Suprapubic skin (tissue), 3 donors: ENCODE measurements around the gene PNO1.

Source experiments
- EP300 ChIP-seq: sonication (generic); formaldehyde crosslinking; IDR thresholded peaks from one replicate; pipeline ENCODE4 v1.6.1; 2017; ENCODE audit warnings: antibody characterized with exemption
- POLR2A ChIP-seq, 2 donors: fragments of 450-650 bp; IDR thresholded peaks; one replicate each; pipeline ENCODE4 v1.6.1; 2017; ENCODE audit warnings: antibody characterized with exemption in 2 of 2, mild to moderate bottlenecking in 2 of 2, moderate library complexity in 2 of 2
- TF ChIP-seq, protein P1 (sequence below), 2 donors: fragments of 200-600 bp in 1 of 2; fragments of 450-650 bp in 1 of 2; sonication (generic) in 1 of 2; IDR thresholded peaks; one replicate each; pipeline ENCODE4 v1.5.1; 2016 to 2019; ENCODE audit warnings: antibody characterized with exemption in 2 of 2, mild to moderate bottlenecking in 1 of 2, moderate library complexity in 1 of 2

DNA sequence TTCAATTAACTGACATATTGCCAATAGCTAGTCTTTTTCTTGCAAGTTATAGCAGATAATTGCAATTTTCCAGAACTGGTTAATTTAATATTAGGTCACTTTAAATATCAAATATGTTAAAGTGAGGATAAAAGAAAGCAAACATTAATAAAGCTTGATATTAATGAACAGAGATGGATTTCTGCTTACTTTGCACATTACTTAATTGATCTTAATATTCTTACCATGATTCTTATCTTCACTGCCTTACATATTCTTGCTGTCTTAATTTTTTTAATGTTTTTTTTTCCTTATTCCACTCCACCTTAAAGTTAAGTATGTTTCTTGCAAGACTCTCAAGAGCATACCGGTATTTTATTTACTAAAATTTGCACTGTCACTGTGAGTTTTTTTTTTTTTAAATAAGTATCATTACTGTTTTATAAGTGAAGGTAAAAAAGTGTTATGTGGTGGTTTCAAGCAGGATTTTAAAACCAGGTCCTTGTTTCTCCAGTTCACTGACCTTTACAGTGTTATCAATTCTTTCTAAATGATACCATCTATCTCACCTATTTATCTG, 60.7 kb downstream of the PNO1 start:
- TF ChIP-seq POLR2A (IDR thresholded peaks at IDR 0.05) (no peak), EP300 (no peak)
- TF ChIP-seq, protein P1, sequence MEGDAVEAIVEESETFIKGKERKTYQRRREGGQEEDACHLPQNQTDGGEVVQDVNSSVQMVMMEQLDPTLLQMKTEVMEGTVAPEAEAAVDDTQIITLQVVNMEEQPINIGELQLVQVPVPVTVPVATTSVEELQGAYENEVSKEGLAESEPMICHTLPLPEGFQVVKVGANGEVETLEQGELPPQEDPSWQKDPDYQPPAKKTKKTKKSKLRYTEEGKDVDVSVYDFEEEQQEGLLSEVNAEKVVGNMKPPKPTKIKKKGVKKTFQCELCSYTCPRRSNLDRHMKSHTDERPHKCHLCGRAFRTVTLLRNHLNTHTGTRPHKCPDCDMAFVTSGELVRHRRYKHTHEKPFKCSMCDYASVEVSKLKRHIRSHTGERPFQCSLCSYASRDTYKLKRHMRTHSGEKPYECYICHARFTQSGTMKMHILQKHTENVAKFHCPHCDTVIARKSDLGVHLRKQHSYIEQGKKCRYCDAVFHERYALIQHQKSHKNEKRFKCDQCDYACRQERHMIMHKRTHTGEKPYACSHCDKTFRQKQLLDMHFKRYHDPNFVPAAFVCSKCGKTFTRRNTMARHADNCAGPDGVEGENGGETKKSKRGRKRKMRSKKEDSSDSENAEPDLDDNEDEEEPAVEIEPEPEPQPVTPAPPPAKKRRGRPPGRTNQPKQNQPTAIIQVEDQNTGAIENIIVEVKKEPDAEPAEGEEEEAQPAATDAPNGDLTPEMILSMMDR (IDR thresholded peaks at IDR 0.05) = no peak
